ENCODE measurements around the gene TMEM52. TPM values are rescaled to one million over a fixed set of nuclear protein-coding genes. Genes with fewer than 3 reads are reported as not detected.

TMEM52 gene
- total and polyA plus RNA-seq, 9 of the 15 experiments (the other 6 are each of a cell fraction or from before 2014, with no cell fraction given) = 0.37 to 22.5 (median 6.8) TPM

DNA sequence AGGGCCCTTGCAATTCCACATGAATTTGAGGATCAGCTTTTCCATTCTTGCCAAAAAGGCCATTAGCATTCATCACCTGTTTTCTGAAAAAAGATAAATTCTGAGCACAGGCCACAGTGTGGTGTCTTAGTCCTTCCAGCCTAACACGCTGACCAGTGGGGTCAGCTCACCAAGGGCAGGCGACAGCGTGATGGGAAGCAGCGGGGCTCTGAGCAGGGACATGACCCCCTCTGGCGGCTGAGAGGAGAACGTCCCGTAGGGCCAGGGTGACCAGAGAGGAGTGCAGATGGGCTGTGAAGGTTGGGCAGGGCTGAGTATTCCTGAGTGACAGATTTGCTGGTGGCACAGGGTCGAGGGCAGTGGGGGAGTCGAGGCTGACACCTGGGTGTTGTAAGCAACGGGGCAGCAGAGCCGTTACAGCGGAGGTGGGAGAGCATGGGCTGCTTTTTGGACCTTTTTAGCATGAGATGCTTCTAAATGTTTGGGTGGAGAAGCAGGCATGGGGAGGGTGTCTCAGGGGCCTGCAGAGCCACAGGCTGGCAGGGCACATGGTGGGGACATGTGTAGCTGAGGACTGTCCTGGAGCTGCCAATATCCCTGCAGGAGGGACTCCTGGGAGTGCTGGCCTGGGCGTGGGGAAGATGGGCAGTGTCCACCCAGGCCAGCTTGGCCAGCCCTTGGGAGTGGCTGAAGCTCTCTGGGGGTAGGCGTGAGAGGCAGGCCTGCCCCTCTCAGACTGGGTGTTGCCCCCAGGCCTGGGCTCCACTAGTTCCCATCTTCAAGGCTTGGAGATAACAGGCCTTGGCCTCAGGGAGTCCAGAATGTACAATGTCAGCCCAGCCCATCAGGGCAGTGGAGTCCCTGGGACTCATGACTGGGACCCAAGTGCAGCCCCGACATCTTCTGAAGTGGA lies 12.6 kb downstream of the TMEM52 start:
- Histone ChIP-seq H3K9me1 (ENCODE audit: control insufficient read depth, insufficient read depth, low read length) (no peaks in the 10 kb centered on the region), H3K27ac (ENCODE audit: extremely low read depth, low read depth, low read length) (no peak overlapping the region), H3K9ac (ENCODE audit: insufficient read depth in 1 of 2, low read depth in 2 of 2, low read length in 2 of 2) (peak overlapping the region; percentile 4 to 72; a peak in 3 of 4 replicates), H3K4me2 (ENCODE audit: insufficient read depth, low read length) (no peak overlapping the region), H2AFZ (ENCODE audit: low read depth, low read length) (peak overlapping the region; percentile 84), H3K27me3 (ENCODE audit: control insufficient read depth in 2 of 2, insufficient read depth in 2 of 2, low read length in 2 of 2) (no peaks in the 10 kb centered on the region), H3K4me3 (no peak overlapping the region), H3K36me3 (ENCODE audit: control insufficient read depth, insufficient read depth, low read length) (no peaks in the 10 kb centered on the region), H4K20me1 (replicated peaks; ENCODE audit: control insufficient read depth, insufficient read depth, low read length) (no peaks in the 10 kb centered on the region), H3K4me1 (replicated peaks in 1 of 2; ENCODE audit: control insufficient read depth in 2 of 2, insufficient read depth in 2 of 2, low read length in 2 of 2) (peaks cover 12 to 56% of the 10 kb centered on the region in 2 experiments; a peak in 4 of 5 replicates), H3K9me3 (replicated peaks; ENCODE audit: control insufficient read depth, insufficient read depth, low read depth, low read length) (0 out of 2 replicates have a peak, but pooled peaks cover 2% of the 10 kb centered on the region), H3K79me2 (ENCODE audit: control insufficient read depth, insufficient read depth, low read length) (peaks cover 7% of the 10 kb centered on the region; the same call in 2 of the 3 replicates)
- in situ Hi-C loops (cut with MboI) (loop anchor here (5.0 kb wide), 1 partner anchor 119 kb away; no protein-coding TSS in a partner anchor), intact Hi-C loops (cut with micrococcal nuclease) (loop anchor here (2.0 to 5.0 kb wide), 3 partner anchors 48 to 394 kb away; partner anchors contain the start of gene ATAD3A)
- FAIRE-seq (peak; percentile 98), ATAC-seq (peak; percentile 88), DNase-seq (ENCODE audit: extremely low read depth in 1 of 4, low spot score in 3 of 4) (peak; percentile 79 to 94 (median 86))
- BruUV-seq (replicated peaks) = no TSS peak
- 12% methylated on average over 15 of the region's 15 CpGs for WGBS (ENCODE audit: insufficient coverage, low coverage, missing lambda C conversion rate)
- POLR2A ChIA-PET = interaction anchor here (0.6 to 1.3 kb wide), 11 partner anchors 10 to 879 kb away, joined by 3 to 5 read pairs (median 3); no protein-coding TSS in a partner anchor
- CTCF ChIA-PET (ENCODE audit: low intra/inter-chr PET ratio) = interaction anchor here (0.7 to 2.1 kb wide), 3 partner anchors 48 to 117 kb away, joined by 3 to 6 read pairs (median 4); no protein-coding TSS in a partner anchor
- no peak for TF ChIP-seq PRPF4 (IDR thresholded peaks at IDR 0.05; ENCODE audit: insufficient read depth, low read depth, low read length, poor library complexity, severe bottlenecking)
- TF ChIP-seq SETDB1 (IDR thresholded peaks at IDR 0.05; ENCODE audit: low read length) = no peak
- no peak for TF ChIP-seq ZKSCAN3 (CRISPR knock-in tag; IDR thresholded peaks at IDR 0.05)
- no peak for TF ChIP-seq ZNF75A (CRISPR knock-in tag; IDR thresholded peaks at IDR 0.05)
- TF ChIP-seq ZNF444 (CRISPR knock-in tag; IDR thresholded peaks at IDR 0.05) = no peak
- TF ChIP-seq, protein P1, sequence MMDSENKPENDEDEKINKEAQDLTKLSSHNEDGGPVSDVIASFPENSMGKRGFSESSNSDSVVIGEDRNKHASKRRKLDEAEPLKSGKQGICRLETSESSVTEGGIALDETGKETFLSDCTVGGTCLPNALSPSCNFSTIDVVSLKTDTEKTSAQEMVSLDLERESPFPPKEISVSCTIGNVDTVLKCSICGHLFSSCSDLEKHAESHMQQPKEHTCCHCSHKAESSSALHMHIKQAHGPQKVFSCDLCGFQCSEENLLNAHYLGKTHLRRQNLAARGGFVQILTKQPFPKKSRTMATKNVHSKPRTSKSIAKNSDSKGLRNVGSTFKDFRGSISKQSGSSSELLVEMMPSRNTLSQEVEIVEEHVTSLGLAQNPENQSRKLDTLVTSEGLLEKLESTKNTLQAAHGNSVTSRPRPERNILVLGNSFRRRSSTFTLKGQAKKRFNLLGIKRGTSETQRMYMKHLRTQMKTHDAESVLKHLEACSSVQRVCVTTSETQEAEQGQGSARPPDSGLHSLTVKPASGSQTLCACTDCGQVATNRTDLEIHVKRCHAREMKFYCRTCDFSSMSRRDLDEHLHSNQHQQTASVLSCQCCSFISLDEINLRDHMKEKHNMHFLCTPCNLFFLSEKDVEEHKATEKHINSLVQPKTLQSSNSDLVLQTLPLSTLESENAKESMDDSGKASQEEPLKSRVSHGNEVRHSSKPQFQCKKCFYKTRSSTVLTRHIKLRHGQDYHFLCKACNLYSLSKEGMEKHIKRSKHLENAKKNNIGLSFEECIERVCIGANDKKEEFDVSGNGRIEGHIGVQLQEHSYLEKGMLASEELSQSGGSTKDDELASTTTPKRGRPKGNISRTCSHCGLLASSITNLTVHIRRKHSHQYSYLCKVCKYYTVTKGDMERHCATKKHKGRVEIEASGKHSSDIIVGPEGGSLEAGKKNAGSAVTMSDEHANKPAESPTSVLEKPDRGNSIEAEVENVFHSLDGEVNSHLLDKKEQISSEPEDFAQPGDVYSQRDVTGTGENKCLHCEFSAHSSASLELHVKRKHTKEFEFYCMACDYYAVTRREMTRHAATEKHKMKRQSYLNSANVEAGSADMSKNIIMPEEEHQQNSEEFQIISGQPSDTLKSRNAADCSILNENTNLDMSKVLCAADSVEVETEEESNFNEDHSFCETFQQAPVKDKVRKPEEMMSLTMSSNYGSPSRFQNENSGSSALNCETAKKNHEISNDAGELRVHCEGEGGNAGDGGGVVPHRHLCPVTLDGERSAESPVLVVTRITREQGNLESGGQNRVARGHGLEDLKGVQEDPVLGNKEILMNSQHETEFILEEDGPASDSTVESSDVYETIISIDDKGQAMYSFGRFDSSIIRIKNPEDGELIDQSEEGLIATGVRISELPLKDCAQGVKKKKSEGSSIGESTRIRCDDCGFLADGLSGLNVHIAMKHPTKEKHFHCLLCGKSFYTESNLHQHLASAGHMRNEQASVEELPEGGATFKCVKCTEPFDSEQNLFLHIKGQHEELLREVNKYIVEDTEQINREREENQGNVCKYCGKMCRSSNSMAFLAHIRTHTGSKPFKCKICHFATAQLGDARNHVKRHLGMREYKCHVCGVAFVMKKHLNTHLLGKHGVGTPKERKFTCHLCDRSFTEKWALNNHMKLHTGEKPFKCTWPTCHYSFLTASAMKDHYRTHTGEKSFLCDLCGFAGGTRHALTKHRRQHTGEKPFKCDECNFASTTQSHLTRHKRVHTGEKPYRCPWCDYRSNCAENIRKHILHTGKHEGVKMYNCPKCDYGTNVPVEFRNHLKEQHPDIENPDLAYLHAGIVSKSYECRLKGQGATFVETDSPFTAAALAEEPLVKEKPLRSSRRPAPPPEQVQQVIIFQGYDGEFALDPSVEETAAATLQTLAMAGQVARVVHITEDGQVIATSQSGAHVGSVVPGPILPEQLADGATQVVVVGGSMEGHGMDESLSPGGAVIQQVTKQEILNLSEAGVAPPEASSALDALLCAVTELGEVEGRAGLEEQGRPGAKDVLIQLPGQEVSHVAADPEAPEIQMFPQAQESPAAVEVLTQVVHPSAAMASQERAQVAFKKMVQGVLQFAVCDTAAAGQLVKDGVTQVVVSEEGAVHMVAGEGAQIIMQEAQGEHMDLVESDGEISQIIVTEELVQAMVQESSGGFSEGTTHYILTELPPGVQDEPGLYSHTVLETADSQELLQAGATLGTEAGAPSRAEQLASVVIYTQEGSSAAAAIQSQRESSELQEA (IDR thresholded peaks at IDR 0.05; ENCODE audit: low read depth) = no peak
- TF ChIP-seq, protein P2, sequence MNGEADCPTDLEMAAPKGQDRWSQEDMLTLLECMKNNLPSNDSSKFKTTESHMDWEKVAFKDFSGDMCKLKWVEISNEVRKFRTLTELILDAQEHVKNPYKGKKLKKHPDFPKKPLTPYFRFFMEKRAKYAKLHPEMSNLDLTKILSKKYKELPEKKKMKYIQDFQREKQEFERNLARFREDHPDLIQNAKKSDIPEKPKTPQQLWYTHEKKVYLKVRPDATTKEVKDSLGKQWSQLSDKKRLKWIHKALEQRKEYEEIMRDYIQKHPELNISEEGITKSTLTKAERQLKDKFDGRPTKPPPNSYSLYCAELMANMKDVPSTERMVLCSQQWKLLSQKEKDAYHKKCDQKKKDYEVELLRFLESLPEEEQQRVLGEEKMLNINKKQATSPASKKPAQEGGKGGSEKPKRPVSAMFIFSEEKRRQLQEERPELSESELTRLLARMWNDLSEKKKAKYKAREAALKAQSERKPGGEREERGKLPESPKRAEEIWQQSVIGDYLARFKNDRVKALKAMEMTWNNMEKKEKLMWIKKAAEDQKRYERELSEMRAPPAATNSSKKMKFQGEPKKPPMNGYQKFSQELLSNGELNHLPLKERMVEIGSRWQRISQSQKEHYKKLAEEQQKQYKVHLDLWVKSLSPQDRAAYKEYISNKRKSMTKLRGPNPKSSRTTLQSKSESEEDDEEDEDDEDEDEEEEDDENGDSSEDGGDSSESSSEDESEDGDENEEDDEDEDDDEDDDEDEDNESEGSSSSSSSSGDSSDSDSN (IDR thresholded peaks at IDR 0.05; ENCODE audit: borderline replicate concordance in 1 of 2, low read depth in 2 of 2, low read length in 2 of 2) = peak in 1 of 2 experiments; percentile 81; a peak in 2 of 4 replicates
- TF ChIP-seq, protein P3, sequence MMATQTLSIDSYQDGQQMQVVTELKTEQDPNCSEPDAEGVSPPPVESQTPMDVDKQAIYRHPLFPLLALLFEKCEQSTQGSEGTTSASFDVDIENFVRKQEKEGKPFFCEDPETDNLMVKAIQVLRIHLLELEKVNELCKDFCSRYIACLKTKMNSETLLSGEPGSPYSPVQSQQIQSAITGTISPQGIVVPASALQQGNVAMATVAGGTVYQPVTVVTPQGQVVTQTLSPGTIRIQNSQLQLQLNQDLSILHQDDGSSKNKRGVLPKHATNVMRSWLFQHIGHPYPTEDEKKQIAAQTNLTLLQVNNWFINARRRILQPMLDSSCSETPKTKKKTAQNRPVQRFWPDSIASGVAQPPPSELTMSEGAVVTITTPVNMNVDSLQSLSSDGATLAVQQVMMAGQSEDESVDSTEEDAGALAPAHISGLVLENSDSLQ (IDR thresholded peaks at IDR 0.05) = peak; percentile 85

Measured in K562 (cell line).